A673 (cell line): ENCODE results near the gene KBTBD13. TPM values are rescaled to one million over a fixed set of nuclear protein-coding genes. Genes with fewer than 3 reads are reported as not detected.

Experiments used
- BruUV-seq: library from RNA; stranded (reverse); fragments of 400-500 nt; replicated peaks from 2 replicates; lab custom pipeline; 2021; lab: Mats Ljungman, UMichigan
- CTCF ChIA-PET: fragments of 300-600 bp; sonication (Branson Sonifier 250); formaldehyde crosslinking; loops from one replicate; lab custom pipeline; 2022; ENCODE audit warnings: antibody characterized with exemption; lab: Charles Lee
- POLR2A ChIA-PET: fragments of 300-600 bp; sonication (Branson Sonifier 250); formaldehyde crosslinking; loops from one replicate; lab custom pipeline; 2022; ENCODE audit warnings: antibody characterized with exemption; ENCODE audit not compliant: low non-redundant PET; lab: Charles Lee
- DNase-seq: peaks from one replicate; pipeline ENCODE4 v3.0.0-alpha.2; 2015; ENCODE audit warnings: low spot score
- H3K27ac ChIP-seq: fragments of 200-600 bp; sonication (generic); 2 replicates; pipeline ENCODE4 v1.5.1; 2016; ENCODE audit warnings: mixed run types, low read depth, mild to moderate bottlenecking, mixed read lengths, antibody characterized with exemption, low read length; ENCODE audit not compliant: poor library complexity, severe bottlenecking
- H3K27me3 ChIP-seq: fragments of 200-600 bp; sonication (generic); replicated peaks from 2 replicates; pipeline ENCODE4 v1.6.1; 2017; ENCODE audit warnings: mixed run types, low read depth, mild to moderate bottlenecking, mixed read lengths, antibody characterized with exemption, low read length; ENCODE audit not compliant: insufficient read depth, poor library complexity
- H3K36me3 ChIP-seq: fragments of 200-600 bp; sonication (generic); 2 replicates; pipeline ENCODE4 v1.6.1; 2016; ENCODE audit warnings: mixed run types, mild to moderate bottlenecking, mixed read lengths, antibody characterized with exemption, low read length; ENCODE audit not compliant: insufficient read depth, poor library complexity, severe bottlenecking
- H3K4me1 ChIP-seq: fragments of 200-600 bp; sonication (generic); 2 replicates; pipeline ENCODE4 v1.6.1; 2017; ENCODE audit warnings: mixed run types, mild to moderate bottlenecking, mixed read lengths, antibody characterized with exemption, low read length; ENCODE audit not compliant: insufficient read depth, poor library complexity, severe bottlenecking
- H3K4me3 ChIP-seq: fragments of 200-600 bp; sonication (generic); 2 replicates; pipeline ENCODE4 v1.5.1; 2016; ENCODE audit warnings: low read depth, mixed run types, mild to moderate bottlenecking, mixed read lengths, low read length; ENCODE audit not compliant: poor library complexity, severe bottlenecking
- H3K9me3 ChIP-seq: fragments of 200-600 bp; sonication (generic); 2 replicates; pipeline ENCODE4 v1.6.1; 2016; ENCODE audit warnings: mixed run types, low read depth, mild to moderate bottlenecking, mixed read lengths, antibody characterized with exemption, low read length; ENCODE audit not compliant: poor library complexity, severe bottlenecking
- CTCF ChIP-seq: fragments of 300-800, 200-600 bp; sonication (generic); conservative IDR thresholded peaks from 2 replicates; pipeline ENCODE4 v1.5.1; 2017; ENCODE audit warnings: low read depth, mild to moderate bottlenecking, antibody characterized with exemption, low read length, moderate library complexity, mixed read lengths
- EZH2 ChIP-seq: fragments of 200-600 bp; sonication (generic); IDR thresholded peaks from 2 replicates; pipeline ENCODE4 v1.6.1; 2017; ENCODE audit warnings: borderline replicate concordance, low read depth, mild to moderate bottlenecking, mixed read lengths, antibody characterized with exemption, low read length; ENCODE audit not compliant: poor library complexity, severe bottlenecking
- intact Hi-C: fragments of 100-400 bp; cut with micrococcal nuclease; formaldehyde crosslinking; loops from one replicate; pipeline ENCODE4 v1.10.0; 2022; ENCODE audit not compliant: unreplicated experiment
- total RNA-seq: library from RNA; stranded (reverse); gene quantifications from 2 replicates; pipeline ENCODE4 v1.2.3, GENCODE V29; 2021

The KBTBD13 gene
- total RNA-seq, 1 experiment from 2014 or later = not detected

DNA sequence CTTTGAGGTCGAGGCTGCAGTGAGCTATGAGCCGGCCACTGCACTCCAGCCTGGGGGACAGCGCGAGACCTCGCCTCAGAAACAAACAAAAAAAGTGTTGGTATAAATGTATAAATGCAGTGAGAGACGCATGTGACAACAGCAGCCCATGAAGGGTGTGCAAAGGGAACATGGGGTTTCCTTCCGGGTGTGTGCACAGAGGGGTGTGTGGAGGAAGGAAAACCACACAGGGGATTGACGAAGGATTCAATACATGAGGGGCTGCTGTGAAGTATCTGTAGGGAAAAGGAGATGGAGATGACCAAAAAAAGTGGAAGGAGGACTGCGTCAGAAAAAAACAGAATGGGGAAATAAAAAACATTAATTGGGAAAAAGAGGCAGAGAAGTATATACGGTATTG is 48.2 kb upstream of the KBTBD13 start:
- no peak for TF ChIP-seq EZH2
- no peak for TF ChIP-seq CTCF
- POLR2A ChIA-PET = no interaction called here
- peaks cover 6% of the 10 kb centered on the region for H3K4me1 ChIP-seq
- H3K4me3 ChIP-seq = peak overlapping the region; percentile 75
- no peaks in the 10 kb centered on the region for H3K27me3 ChIP-seq
- no peaks in the 10 kb centered on the region for H3K9me3 ChIP-seq
- H3K27ac ChIP-seq = no peak overlapping the region
- CTCF ChIA-PET = no interaction called here
- TSS peak; percentile 41 for BruUV-seq
- peaks cover 12% of the 10 kb centered on the region for H3K36me3 ChIP-seq
- intact Hi-C loops = loop anchor here (10.0 kb wide), 1 partner anchor 294 kb away; no protein-coding TSS in a partner anchor
- no peak for DNase-seq

- Histone ChIP-seq H3K27me3 (no peaks in the 10 kb centered on the region), H3K9me3 (no peaks in the 10 kb centered on the region), H3K4me1 (peaks cover 10% of the 10 kb centered on the region), H3K4me3 (peak within 1 kb of the TSS; percentile 75), H3K36me3 (peaks cover 12% of the 10 kb centered on the region), H3K27ac (peak within 1 kb of the TSS; percentile 86)
- CTCF ChIA-PET = no interaction called here
- DNase-seq = peak; percentile 93
- no TSS peak for BruUV-seq
- no peak for TF ChIP-seq EZH2
- TF ChIP-seq CTCF = no peak
- POLR2A ChIA-PET = no interaction called here
- intact Hi-C loops = loop anchor here (10.0 kb wide), 1 partner anchor 294 kb away; no protein-coding TSS in a partner anchor
These were observed 47.4 kb upstream of the KBTBD13 start, which contains the start of gene MTFMT for GRCh38 chr15:65028921-65029735. Gene MTFMT, minus strand, starts transcription at chr15:65029639. Its CDS starts 26 bp downstream, at chr15:65029613.

DNA sequence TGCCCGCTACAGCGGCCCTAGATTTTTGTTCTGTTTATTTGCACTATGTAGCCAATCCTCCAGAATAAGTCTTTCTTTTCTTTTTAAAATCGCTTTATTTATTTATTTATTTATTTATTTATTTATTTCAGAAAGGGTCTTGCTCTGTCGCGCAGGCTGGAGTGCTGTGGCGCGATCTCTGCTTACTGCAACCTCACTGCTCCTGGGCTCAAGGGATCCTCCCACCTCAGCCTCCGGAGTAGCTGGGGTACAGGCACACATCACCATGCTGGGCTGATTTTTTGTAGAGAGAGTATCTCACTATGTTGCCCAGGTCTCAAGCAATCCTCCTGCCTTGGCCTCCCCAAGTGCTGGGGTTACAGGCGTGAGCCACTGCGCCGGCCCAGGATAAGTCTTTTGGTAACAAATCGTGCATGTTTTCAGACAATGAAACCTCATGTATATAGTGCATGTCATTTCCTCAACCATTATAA is 46.8 kb upstream of the KBTBD13 start:
- intact Hi-C loops = loop anchor here (10.0 kb wide), 2 partner anchors 295 to 355 kb away; no protein-coding TSS in a partner anchor
- H3K36me3 ChIP-seq = peaks cover 12% of the 10 kb centered on the region
- no peaks in the 10 kb centered on the region for H3K9me3 ChIP-seq
- no peak overlapping the region for H3K27ac ChIP-seq
- peaks cover 10% of the 10 kb centered on the region for H3K4me1 ChIP-seq
- ChIA-PET POLR2A (interaction anchor here (0.6 kb wide), 1 partner anchor 19 kb away, joined by 5 read pairs; no protein-coding TSS in a partner anchor), CTCF (no interaction called here)
- no peaks in the 10 kb centered on the region for H3K27me3 ChIP-seq
- peak overlapping the region; percentile 75 for H3K4me3 ChIP-seq
- DNase-seq = no peak
- TF ChIP-seq EZH2 (no peak), CTCF (no peak)
- no TSS peak for BruUV-seq
